Fibroblast of skin of left biceps (primary cell): ENCODE measurements around the gene GUSB.

Experiments used
- DNase-seq, 2 experiments: peaks; one replicate each; pipeline ENCODE4 v3.0.0-alpha.2; 2013; ENCODE audit warnings: low read depth in 2 of 2

GUSB gene

DNA sequence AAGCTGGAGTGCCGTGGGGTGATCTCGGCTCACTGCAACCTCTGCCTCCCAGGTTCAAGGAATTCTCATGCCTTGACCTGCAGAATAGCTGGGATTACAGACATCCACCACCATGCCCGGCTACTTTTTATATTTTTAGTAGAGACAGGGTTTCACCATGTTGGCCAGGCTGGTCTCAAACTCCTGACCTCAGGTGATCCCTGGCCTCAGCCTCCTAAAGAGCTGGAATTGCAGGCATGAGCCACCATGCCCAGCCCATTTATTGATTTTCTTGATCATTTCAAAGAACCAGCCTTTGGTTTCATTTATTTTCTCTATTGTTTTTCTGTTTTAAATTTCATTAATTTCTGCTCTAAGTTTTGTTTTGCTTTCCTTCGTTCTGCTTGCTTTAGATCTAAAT is 50.3 kb downstream of the GUSB start:
- DNase-seq = no peak

GRCh38 chr7:65927489-65928448 is 54.2 kb downstream of the GUSB start:
- no peak for DNase-seq

GRCh38 chr7:65926588-65926987 is 55.4 kb downstream of the GUSB start:
- DNase-seq = no peak

GRCh38 chr7:65925040-65925439 is 57.0 kb downstream of the GUSB start:
- no peak for DNase-seq

DNA sequence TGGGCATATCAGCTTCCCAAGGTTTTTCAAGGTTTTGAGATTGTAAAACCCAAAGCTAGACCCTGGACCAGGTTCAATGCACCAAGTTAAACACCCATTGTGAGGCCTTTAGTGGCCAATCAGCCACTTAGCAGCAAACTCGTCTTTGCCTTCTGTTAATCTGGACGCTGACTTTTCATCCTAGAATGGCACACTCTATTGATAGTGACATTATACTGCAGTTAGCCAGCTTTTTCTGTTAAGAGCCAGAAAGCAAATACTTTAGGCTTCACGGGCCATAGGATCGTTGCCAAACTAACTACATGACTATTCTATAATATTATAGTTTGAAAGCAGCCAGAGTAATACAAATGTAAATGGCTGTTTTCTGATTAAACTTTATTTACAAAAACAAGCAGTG is 57.8 kb downstream of the GUSB start:
- DNase-seq = no peak

DNA sequence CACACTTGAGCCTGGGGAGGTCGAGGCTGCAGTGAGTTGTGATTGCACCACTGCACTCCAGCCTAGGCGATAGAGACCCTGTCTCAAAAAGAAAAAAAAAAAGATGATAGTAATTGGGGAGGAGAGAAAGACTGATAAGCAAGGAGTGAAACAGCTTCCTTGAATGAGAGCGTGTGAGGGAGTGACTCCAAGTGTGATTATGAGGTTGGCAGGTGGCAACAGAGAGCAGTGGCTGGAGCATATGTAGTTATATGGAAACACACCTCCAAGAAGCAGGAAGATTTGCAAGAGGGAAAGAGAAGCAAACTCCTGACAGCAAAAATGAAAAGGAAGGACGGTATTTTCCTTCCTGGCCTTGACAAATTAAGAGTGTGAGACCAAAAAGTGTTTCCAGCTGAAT is 58.7 kb downstream of the GUSB start:
- DNase-seq = no peak

DNA sequence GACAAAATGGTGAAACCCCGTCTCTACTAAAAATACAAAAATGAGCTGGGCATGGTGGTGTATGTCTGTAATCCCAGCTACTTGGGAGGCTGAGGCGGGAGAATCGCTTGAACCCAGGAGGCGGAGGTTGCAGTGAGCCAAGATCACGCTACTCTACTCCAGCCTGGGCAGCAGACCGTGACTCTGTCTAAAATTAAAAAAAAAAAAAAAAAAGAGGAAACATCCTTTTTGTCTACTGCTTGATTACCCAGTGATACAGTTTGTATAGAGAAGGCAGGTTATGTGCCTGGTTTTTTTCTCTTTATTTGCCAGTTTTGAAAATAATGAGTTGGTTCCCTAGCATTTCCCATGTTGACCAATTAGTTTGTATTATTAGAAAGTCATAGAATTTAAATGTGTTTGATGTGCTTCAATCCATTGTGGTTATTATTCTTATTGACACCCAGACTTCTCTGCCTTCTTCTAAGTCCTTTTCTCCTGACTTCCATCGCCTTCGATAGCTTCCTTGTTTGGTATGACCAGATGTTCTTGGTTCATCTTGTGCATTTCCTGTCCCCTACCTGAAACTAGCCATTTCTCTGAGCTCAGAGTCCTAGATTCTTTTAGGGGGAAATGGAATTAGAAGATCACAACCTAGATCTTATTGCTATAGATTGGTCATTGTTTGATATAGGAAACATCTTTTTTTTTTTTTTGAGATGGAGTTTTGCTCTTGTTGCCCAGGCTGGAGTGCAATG is 65.9 kb downstream of the GUSB start:
- DNase-seq = no peak

- no peak for DNase-seq
These were observed 69.8 kb downstream of the GUSB start for GRCh38 chr7:65912237-65912636.
